Measurements from ENCODE around the gene SRSF11. TPM values are rescaled to one million over a fixed set of nuclear protein-coding genes. Genes with fewer than 3 reads are reported as not detected.

The SRSF11 gene
- total and polyA plus RNA-seq, 2 donors (not counting 1 experiment from before 2014, with no cell fraction given), result 243 to 333 TPM

DNA sequence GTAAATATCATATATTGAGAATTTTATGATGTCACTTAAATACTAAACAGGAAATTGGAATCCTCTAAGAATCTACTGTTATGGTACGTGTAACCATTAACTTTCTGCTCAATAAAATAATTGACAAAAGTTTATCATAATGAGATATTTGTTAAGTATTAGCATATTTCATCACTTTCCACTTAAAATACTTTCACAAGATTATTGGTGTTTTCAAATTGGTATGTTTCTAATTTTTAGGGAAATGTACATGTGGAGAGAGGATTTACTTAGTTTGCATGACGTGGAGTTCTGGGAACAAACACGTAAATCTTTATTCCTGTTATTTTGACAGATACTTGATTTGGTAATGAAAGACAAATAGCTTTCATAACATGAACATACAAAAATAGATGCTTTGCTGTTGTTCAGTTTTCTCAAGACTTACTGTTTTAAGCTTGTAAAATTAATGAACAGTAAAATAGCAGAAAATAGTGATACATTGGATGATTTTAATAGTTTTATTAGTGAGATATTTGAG lies 1.6 kb downstream of the SRSF11 start:
- intact Hi-C loops (cut with micrococcal nuclease), result no loop called here

DNA sequence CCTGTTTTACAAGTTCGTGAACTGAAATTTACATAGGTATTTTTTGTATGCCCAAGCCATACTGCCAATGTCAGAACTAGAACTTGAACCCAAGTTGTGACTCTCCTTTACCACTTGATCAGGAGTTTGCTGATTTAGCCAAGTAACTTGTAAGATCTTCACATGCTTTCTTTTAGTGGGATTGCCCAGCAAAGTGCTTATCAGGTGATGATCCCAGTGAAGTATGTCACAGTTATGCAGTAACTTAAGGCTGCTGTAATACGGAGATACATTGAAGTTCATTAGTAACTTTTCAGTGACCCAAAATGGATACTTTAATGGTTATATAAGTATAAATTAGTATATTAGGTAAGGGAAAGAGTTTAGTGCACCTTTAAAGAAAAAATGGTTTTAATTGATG lies 3.8 kb downstream of the SRSF11 start:
- CTCF ChIA-PET, result no interaction called here
- peaks cover 4 to 42% of the 10 kb centered on the region in 2 experiments for H3K36me3 ChIP-seq (replicated peaks in 1 of 2; ENCODE audit: control extremely low read depth in 1 of 2, control insufficient read depth in 1 of 2, extremely low read depth in 1 of 2, insufficient read depth in 2 of 2, low read length in 1 of 2)

More for the DNA sequence above, 1.6 kb downstream of the SRSF11 start:
- ATAC-seq (ENCODE audit: low read depth) (no peak), DNase-seq (no peak)
- Histone ChIP-seq H3K9me3 (ENCODE audit: control extremely low read depth in 1 of 3, control insufficient read depth in 2 of 3, insufficient read depth in 1 of 3, low read length in 2 of 3) (no peaks in the 10 kb centered on the region), H3K9ac (ENCODE audit: low read length) (peak overlapping the region; percentile 86), H3K27me3 (replicated peaks in 1 of 4; ENCODE audit: control extremely low read depth in 1 of 4, control insufficient read depth in 3 of 4, insufficient read depth in 4 of 4, low read length in 3 of 4) (no peaks in the 10 kb centered on the region), H2AFZ (ENCODE audit: insufficient read depth, low read depth, low read length, poor library complexity, severe bottlenecking) (no peak overlapping the region), H3K4me3 (ENCODE audit: control extremely low read depth in 1 of 5, extremely low read depth in 1 of 5, insufficient read depth in 1 of 5, low read depth in 2 of 5, low read length in 4 of 5) (peak overlapping the region in 1 of 5 experiments; percentile 69), H3K27ac (ENCODE audit: low read length in 2 of 2) (peak overlapping the region; percentile 94), H3K4me2 (replicated peaks; ENCODE audit: low read depth, low read length, poor library complexity, severe bottlenecking) (peak overlapping the region; percentile 67), H4K20me1 (ENCODE audit: control insufficient read depth, insufficient read depth, low read length, poor library complexity, severe bottlenecking) (peaks cover 19% of the 10 kb centered on the region), H3K4me1 (ENCODE audit: control insufficient read depth in 2 of 2, insufficient read depth in 2 of 2, low read length in 2 of 2) (peaks cover 11 to 27% of the 10 kb centered on the region in 2 donors), H3K36me3 (replicated peaks in 1 of 2; ENCODE audit: control extremely low read depth in 1 of 2, control insufficient read depth in 1 of 2, extremely low read depth in 1 of 2, insufficient read depth in 2 of 2, low read length in 1 of 2) (peaks cover 3 to 26% of the 10 kb centered on the region in 2 experiments), H3K79me2 (ENCODE audit: control insufficient read depth, insufficient read depth, low read length) (peaks cover 85% of the 10 kb centered on the region)
- peak overlapping the region; percentile 32 for H3K4me3 Mint-ChIP-seq
- H3K27me3 Mint-ChIP-seq, result no peaks in the 10 kb centered on the region
- no CpG with 5 or more reads among the region's 3 CpGs for WGBS (ENCODE audit: insufficient coverage)
- H3K4me1 Mint-ChIP-seq, result peaks cover 59% of the 10 kb centered on the region
- TF ChIP-seq, protein P1, sequence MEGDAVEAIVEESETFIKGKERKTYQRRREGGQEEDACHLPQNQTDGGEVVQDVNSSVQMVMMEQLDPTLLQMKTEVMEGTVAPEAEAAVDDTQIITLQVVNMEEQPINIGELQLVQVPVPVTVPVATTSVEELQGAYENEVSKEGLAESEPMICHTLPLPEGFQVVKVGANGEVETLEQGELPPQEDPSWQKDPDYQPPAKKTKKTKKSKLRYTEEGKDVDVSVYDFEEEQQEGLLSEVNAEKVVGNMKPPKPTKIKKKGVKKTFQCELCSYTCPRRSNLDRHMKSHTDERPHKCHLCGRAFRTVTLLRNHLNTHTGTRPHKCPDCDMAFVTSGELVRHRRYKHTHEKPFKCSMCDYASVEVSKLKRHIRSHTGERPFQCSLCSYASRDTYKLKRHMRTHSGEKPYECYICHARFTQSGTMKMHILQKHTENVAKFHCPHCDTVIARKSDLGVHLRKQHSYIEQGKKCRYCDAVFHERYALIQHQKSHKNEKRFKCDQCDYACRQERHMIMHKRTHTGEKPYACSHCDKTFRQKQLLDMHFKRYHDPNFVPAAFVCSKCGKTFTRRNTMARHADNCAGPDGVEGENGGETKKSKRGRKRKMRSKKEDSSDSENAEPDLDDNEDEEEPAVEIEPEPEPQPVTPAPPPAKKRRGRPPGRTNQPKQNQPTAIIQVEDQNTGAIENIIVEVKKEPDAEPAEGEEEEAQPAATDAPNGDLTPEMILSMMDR (IDR thresholded peaks at IDR 0.05), result no peak
- TF ChIP-seq EZH2 (IDR thresholded peaks at IDR 0.05; ENCODE audit: borderline replicate concordance, insufficient read depth, low read depth, low read length, poor library complexity, severe bottlenecking), result no peak
- ChIA-PET CTCF (interaction anchor here (1.0 kb wide), 1 partner anchor 17 kb away, joined by 3 read pairs; no protein-coding TSS in a partner anchor), POLR2A (interaction anchor here (0.6 kb wide), 1 partner anchor 23 kb away, joined by 3 read pairs; no protein-coding TSS in a partner anchor)
- no peaks in the 10 kb centered on the region for H3K9me3 Mint-ChIP-seq (ENCODE audit: insufficient read depth)
- H3K27ac Mint-ChIP-seq, result no peak overlapping the region

More for the DNA sequence above, 3.8 kb downstream of the SRSF11 start:
- Mint-ChIP-seq H3K27me3 (no peaks in the 10 kb centered on the region), H3K9me3 (ENCODE audit: insufficient read depth) (no peaks in the 10 kb centered on the region), H3K27ac (no peak overlapping the region), H3K4me3 (no peak overlapping the region), H3K4me1 (peaks cover 59% of the 10 kb centered on the region)
- WGBS (ENCODE audit: insufficient coverage), result no CpG with 5 or more reads among the region's 2 CpGs
- H3K4me2 ChIP-seq (replicated peaks; ENCODE audit: low read depth, low read length, poor library complexity, severe bottlenecking), result no peak overlapping the region
- H3K79me2 ChIP-seq (ENCODE audit: control insufficient read depth, insufficient read depth, low read length), result peaks cover 72% of the 10 kb centered on the region
- H3K27me3 ChIP-seq (replicated peaks in 1 of 4; ENCODE audit: control extremely low read depth in 1 of 4, control insufficient read depth in 3 of 4, insufficient read depth in 4 of 4, low read length in 3 of 4), result no peaks in the 10 kb centered on the region
- no peak overlapping the region for H2AFZ ChIP-seq (ENCODE audit: insufficient read depth, low read depth, low read length, poor library complexity, severe bottlenecking)
- DNase-seq, result no peak
- ATAC-seq (ENCODE audit: low read depth), result no peak
- intact Hi-C loops (cut with micrococcal nuclease), result no loop called here
- peak overlapping the region in 1 of 2 donors; percentile 2 for H3K27ac ChIP-seq (ENCODE audit: low read length in 2 of 2)
- TF ChIP-seq, protein P1 (IDR thresholded peaks at IDR 0.05), result no peak
- TF ChIP-seq EZH2 (IDR thresholded peaks at IDR 0.05; ENCODE audit: borderline replicate concordance, insufficient read depth, low read depth, low read length, poor library complexity, severe bottlenecking), result no peak
- no peak overlapping the region for H3K4me3 ChIP-seq (ENCODE audit: control extremely low read depth in 1 of 5, extremely low read depth in 1 of 5, insufficient read depth in 1 of 5, low read depth in 2 of 5, low read length in 4 of 5)
- no peaks in the 10 kb centered on the region for H3K9me3 ChIP-seq (ENCODE audit: control extremely low read depth in 1 of 3, control insufficient read depth in 2 of 3, insufficient read depth in 1 of 3, low read length in 2 of 3)
- POLR2A ChIA-PET, result no interaction called here
- peaks cover 27% of the 10 kb centered on the region for H4K20me1 ChIP-seq (ENCODE audit: control insufficient read depth, insufficient read depth, low read length, poor library complexity, severe bottlenecking)
- no peak overlapping the region for H3K9ac ChIP-seq (ENCODE audit: low read length)
- peaks cover 11 to 27% of the 10 kb centered on the region in 2 donors for H3K4me1 ChIP-seq (ENCODE audit: control insufficient read depth in 2 of 2, insufficient read depth in 2 of 2, low read length in 2 of 2)
